Measurements from ENCODE around the gene NDUFS7.

Gene NDUFS7

GRCh38 chr19:1349211-1349610 is 34.5 kb upstream of the NDUFS7 start:
- no peak overlapping the region for H3K9ac ChIP-seq
- no peak overlapping the region for H3K4me3 ChIP-seq (ENCODE audit: low read depth, low read length)
- no peaks in the 10 kb centered on the region for H3K36me3 ChIP-seq (ENCODE audit: control insufficient read depth, insufficient read depth, low read length)
- H3K27me3 ChIP-seq (ENCODE audit: control insufficient read depth, insufficient read depth, low read length) = no peaks in the 10 kb centered on the region
- TF ChIP-seq, protein P1, sequence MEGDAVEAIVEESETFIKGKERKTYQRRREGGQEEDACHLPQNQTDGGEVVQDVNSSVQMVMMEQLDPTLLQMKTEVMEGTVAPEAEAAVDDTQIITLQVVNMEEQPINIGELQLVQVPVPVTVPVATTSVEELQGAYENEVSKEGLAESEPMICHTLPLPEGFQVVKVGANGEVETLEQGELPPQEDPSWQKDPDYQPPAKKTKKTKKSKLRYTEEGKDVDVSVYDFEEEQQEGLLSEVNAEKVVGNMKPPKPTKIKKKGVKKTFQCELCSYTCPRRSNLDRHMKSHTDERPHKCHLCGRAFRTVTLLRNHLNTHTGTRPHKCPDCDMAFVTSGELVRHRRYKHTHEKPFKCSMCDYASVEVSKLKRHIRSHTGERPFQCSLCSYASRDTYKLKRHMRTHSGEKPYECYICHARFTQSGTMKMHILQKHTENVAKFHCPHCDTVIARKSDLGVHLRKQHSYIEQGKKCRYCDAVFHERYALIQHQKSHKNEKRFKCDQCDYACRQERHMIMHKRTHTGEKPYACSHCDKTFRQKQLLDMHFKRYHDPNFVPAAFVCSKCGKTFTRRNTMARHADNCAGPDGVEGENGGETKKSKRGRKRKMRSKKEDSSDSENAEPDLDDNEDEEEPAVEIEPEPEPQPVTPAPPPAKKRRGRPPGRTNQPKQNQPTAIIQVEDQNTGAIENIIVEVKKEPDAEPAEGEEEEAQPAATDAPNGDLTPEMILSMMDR (IDR thresholded peaks at IDR 0.05) = no peak
- no peaks in the 10 kb centered on the region for H3K4me1 ChIP-seq
- H3K4me2 ChIP-seq (ENCODE audit: low read length) = no peak overlapping the region
- no peak overlapping the region for H3K27ac ChIP-seq
- no peaks in the 10 kb centered on the region for H3K9me3 ChIP-seq (ENCODE audit: control insufficient read depth, low read length)
- no peaks in the 10 kb centered on the region for H3K79me2 ChIP-seq
- H2AFZ ChIP-seq = no peak overlapping the region

DNA sequence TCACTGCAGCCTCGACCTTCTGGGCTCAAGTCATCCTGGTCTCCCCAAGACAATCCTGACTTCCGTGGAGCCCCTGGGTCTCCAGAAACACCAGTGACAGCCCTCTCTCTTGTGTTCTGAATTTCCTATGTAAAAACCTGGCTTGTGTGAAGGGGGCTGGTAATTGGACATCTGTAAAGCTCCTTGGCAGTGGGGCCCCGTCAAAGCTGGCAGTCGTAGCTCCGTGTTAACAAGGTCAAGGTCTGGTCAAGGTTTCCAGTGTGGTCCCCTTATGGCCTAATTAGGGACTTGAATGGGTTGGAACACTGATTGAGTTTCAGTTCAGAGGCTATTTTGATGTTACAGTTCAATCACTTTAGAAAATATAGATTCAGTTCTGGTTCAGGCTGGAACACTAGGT is 32.8 kb upstream of the NDUFS7 start:
- TF ChIP-seq, protein P1 (IDR thresholded peaks at IDR 0.05) = no peak
- Histone ChIP-seq H3K79me2 (no peaks in the 10 kb centered on the region), H3K9ac (no peak overlapping the region)

DNA sequence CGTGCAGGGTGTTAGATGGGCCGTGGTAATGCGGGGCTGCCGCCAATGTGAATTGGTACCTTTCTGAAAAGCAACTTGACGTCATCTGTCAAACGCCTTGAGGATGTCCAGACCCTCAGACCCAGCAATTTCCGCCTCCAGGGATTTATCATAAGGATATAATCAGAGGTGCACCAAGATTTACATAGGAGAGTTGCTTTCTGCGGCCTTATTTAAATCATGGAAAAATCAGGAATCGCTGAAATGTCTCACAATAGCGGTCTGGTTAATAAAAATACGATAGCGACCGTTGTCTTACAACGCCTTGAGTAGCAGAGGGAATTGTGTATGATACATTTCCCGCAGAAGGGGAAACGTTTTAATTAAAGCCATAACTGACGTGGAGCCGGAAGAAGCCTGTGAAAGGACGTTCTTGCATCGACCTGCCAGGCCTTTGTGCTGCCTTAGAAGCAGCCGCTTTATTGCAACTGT is 32.3 kb upstream of the NDUFS7 start:
- Histone ChIP-seq H2AFZ (no peak overlapping the region), H3K79me2 (no peaks in the 10 kb centered on the region), H3K9ac (no peak overlapping the region), H3K4me2 (ENCODE audit: low read length) (no peak overlapping the region), H3K4me1 (peaks cover 4% of the 10 kb centered on the region), H3K27me3 (ENCODE audit: control insufficient read depth, insufficient read depth, low read length) (no peaks in the 10 kb centered on the region), H3K4me3 (ENCODE audit: low read depth, low read length) (no peak overlapping the region), H3K36me3 (ENCODE audit: control insufficient read depth, insufficient read depth, low read length) (no peaks in the 10 kb centered on the region), H3K9me3 (ENCODE audit: control insufficient read depth, low read length) (no peaks in the 10 kb centered on the region), H3K27ac (no peak overlapping the region)
- TF ChIP-seq, protein P1 (IDR thresholded peaks at IDR 0.05) = no peak

More for the DNA sequence above, 32.8 kb upstream of the NDUFS7 start:
- H3K9me3 ChIP-seq (ENCODE audit: control insufficient read depth, low read length) = no peaks in the 10 kb centered on the region
- no peaks in the 10 kb centered on the region for H3K36me3 ChIP-seq (ENCODE audit: control insufficient read depth, insufficient read depth, low read length)
- H2AFZ ChIP-seq = no peak overlapping the region
- H3K4me3 ChIP-seq (ENCODE audit: low read depth, low read length) = no peak overlapping the region
- H3K27ac ChIP-seq = no peak overlapping the region
- no peaks in the 10 kb centered on the region for H3K27me3 ChIP-seq (ENCODE audit: control insufficient read depth, insufficient read depth, low read length)
- H3K4me2 ChIP-seq (ENCODE audit: low read length) = no peak overlapping the region
- peaks cover 2% of the 10 kb centered on the region for H3K4me1 ChIP-seq

DNA sequence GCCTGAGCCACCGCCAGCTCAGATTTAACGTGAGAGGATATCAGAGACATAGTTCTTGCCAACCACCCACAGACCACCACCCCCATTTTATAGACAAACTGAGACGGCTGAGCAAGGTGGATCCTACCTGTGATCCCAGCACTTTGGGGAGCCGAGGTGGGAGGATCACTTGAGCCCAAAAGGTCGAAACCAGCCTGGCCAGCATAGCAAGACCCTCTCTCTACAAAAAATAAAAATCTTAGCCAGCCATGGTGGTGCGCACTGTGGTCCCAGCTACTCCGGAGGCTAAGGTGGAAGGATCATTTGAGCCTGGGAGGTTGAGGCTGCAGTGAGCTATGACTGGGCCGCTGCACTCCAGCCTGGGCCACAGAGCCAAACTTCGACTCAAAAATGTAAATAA is 30.6 kb upstream of the NDUFS7 start:
- Histone ChIP-seq H3K27me3 (ENCODE audit: control insufficient read depth, insufficient read depth, low read length) (no peaks in the 10 kb centered on the region), H3K9ac (no peak overlapping the region), H3K27ac (no peak overlapping the region), H3K79me2 (no peaks in the 10 kb centered on the region), H3K4me3 (ENCODE audit: low read depth, low read length) (no peak overlapping the region), H3K9me3 (ENCODE audit: control insufficient read depth, low read length) (no peaks in the 10 kb centered on the region), H3K36me3 (ENCODE audit: control insufficient read depth, insufficient read depth, low read length) (no peaks in the 10 kb centered on the region), H3K4me2 (ENCODE audit: low read length) (no peak overlapping the region), H2AFZ (no peak overlapping the region), H3K4me1 (peaks cover 4% of the 10 kb centered on the region)
- TF ChIP-seq, protein P1 (IDR thresholded peaks at IDR 0.05) = no peak

- Histone ChIP-seq H3K9me3 (ENCODE audit: control insufficient read depth, low read length) (no peaks in the 10 kb centered on the region), H3K79me2 (no peaks in the 10 kb centered on the region), H3K4me2 (ENCODE audit: low read length) (peak overlapping the region; percentile 75), H2AFZ (peak overlapping the region; percentile 73), H3K4me1 (peaks cover 4% of the 10 kb centered on the region), H3K9ac (no peak overlapping the region), H3K36me3 (ENCODE audit: control insufficient read depth, insufficient read depth, low read length) (no peaks in the 10 kb centered on the region), H3K4me3 (ENCODE audit: low read depth, low read length) (peak overlapping the region; percentile 63), H3K27ac (peak overlapping the region; percentile 27), H3K27me3 (ENCODE audit: control insufficient read depth, insufficient read depth, low read length) (no peaks in the 10 kb centered on the region)
- TF ChIP-seq, protein P1 (IDR thresholded peaks at IDR 0.05) = no peak
These were observed 28.6 kb upstream of the NDUFS7 start for GRCh38 chr19:1354970-1355567.

Measured in parathyroid adenoma (tissue), 2 donors.